Activated CD8-positive, alpha-beta T cell treated with anti-CD3 and anti-CD28 coated beads for 36 hours (primary cell): ENCODE results near the gene MED26. TPM values are rescaled to one million over a fixed set of nuclear protein-coding genes. Genes with fewer than 3 reads are reported as not detected.

Experiments used
- ATAC-seq: fragments of 200-7000 bp; cut with Tn5 transposase; one replicate; pipeline ENCODE4 v1.10.0; 2021; ENCODE audit warnings: mild to moderate bottlenecking, moderate library complexity
- CTCF ChIA-PET: fragments of 350-600 bp; sonication (Branson Sonifier 250); formaldehyde crosslinking; loops from one replicate; lab custom pipeline; 2021; ENCODE audit warnings: antibody characterized with exemption; lab: Charles Lee
- POLR2A ChIA-PET: fragments of 350-600 bp; sonication (Branson Sonifier 250); formaldehyde crosslinking; loops from one replicate; lab custom pipeline; 2021; ENCODE audit warnings: antibody characterized with exemption; lab: Charles Lee
- DNase-seq: peaks from one replicate; pipeline ENCODE4 v3.0.0-alpha.2; 2020
- H3K27ac Mint-ChIP-seq: one replicate; pipeline ENCODE4 v1.8.0; 2021; ENCODE audit warnings: mild to moderate bottlenecking, mixed read lengths
- H3K27me3 Mint-ChIP-seq: one replicate; pipeline ENCODE4 v1.8.0; 2021; ENCODE audit warnings: mixed read lengths
- H3K36me3 Mint-ChIP-seq: one replicate; pipeline ENCODE4 v1.8.0; 2021; ENCODE audit warnings: low read depth, mixed read lengths
- H3K4me1 Mint-ChIP-seq: one replicate; pipeline ENCODE4 v1.8.0; 2021; ENCODE audit warnings: low read depth, mixed read lengths
- H3K4me3 Mint-ChIP-seq: one replicate; pipeline ENCODE4 v1.8.0; 2021; ENCODE audit warnings: mild to moderate bottlenecking, moderate library complexity, mixed read lengths
- H3K9me3 Mint-ChIP-seq: one replicate; pipeline ENCODE4 v1.8.0; 2021; ENCODE audit warnings: mixed read lengths
- CTCF ChIP-seq: fragments of 200-600 bp; IDR thresholded peaks from one replicate; pipeline ENCODE4 v1.8.0; 2022; ENCODE audit warnings: antibody characterized with exemption, mild to moderate bottlenecking
- intact Hi-C: fragments of 100-400 bp; cut with micrococcal nuclease; formaldehyde crosslinking; loops from one replicate; pipeline ENCODE4 v1.10.0; 2022
- total RNA-seq, 2 experiments: library from RNA; stranded (reverse); gene quantifications; one replicate each; pipeline ENCODE4 v1.2.3, GENCODE V29; 2021

Gene MED26
- total RNA-seq, 2 experiments from 2014 or later: 14.2 to 19.3 TPM

- intact Hi-C loops: no loop called here
- H3K4me1 Mint-ChIP-seq: peaks cover 57% of the 10 kb centered on the region
- ChIA-PET CTCF (no interaction called here), POLR2A (interaction anchor here (1.3 kb wide), 1 partner anchor 48 kb away, joined by 3 read pairs; no protein-coding TSS in a partner anchor)
- no peak for TF ChIP-seq CTCF
- DNase-seq (no peak), ATAC-seq (no peak)
- H3K36me3 Mint-ChIP-seq: peaks cover 26% of the 10 kb centered on the region
- H3K9me3 Mint-ChIP-seq: no peaks in the 10 kb centered on the region
- peak overlapping the region; percentile 75 for H3K27ac Mint-ChIP-seq
- no peak overlapping the region for H3K4me3 Mint-ChIP-seq
- H3K27me3 Mint-ChIP-seq: no peaks in the 10 kb centered on the region
Observed at GRCh38 chr19:16579381-16579780, 48.6 kb downstream of the MED26 start.

- ChIA-PET POLR2A (interaction anchor here (0.7 to 9.4 kb wide), 2 partner anchors 8 to 60 kb away, joined by 3 to 84 read pairs; no protein-coding TSS in a partner anchor), CTCF (no interaction called here)
- Mint-ChIP-seq H3K4me3 (no peak overlapping the region), H3K9me3 (no peaks in the 10 kb centered on the region), H3K27ac (no peak overlapping the region), H3K4me1 (peaks cover 55% of the 10 kb centered on the region), H3K36me3 (peaks cover 35% of the 10 kb centered on the region), H3K27me3 (no peaks in the 10 kb centered on the region)
- no peak for DNase-seq
- no peak for ATAC-seq
- intact Hi-C loops: no loop called here
- no peak for TF ChIP-seq CTCF
Observed at GRCh38 chr19:16577531-16577985, 50.4 kb downstream of the MED26 start.

- no peaks in the 10 kb centered on the region for H3K27me3 Mint-ChIP-seq
- POLR2A ChIA-PET: interaction anchor here (0.7 to 9.4 kb wide), 2 partner anchors 9 to 59 kb away, joined by 3 to 84 read pairs; no protein-coding TSS in a partner anchor
- ATAC-seq (no peak), DNase-seq (no peak)
- no peak overlapping the region for H3K27ac Mint-ChIP-seq
- intact Hi-C loops: no loop called here
- H3K4me1 Mint-ChIP-seq: peaks cover 52% of the 10 kb centered on the region
- no peak for TF ChIP-seq CTCF
- CTCF ChIA-PET: no interaction called here
- peaks cover 38% of the 10 kb centered on the region for H3K36me3 Mint-ChIP-seq
- H3K4me3 Mint-ChIP-seq: no peak overlapping the region
- no peaks in the 10 kb centered on the region for H3K9me3 Mint-ChIP-seq
Observed at GRCh38 chr19:16576690-16577530, 51.1 kb downstream of the MED26 start.

GRCh38 chr19:16575861-16576689 lies 51.9 kb downstream of the MED26 start:
- DNase-seq (no peak), ATAC-seq (no peak)
- Mint-ChIP-seq H3K4me1 (peaks cover 55% of the 10 kb centered on the region), H3K4me3 (no peak overlapping the region), H3K9me3 (no peaks in the 10 kb centered on the region), H3K27me3 (no peaks in the 10 kb centered on the region), H3K36me3 (peaks cover 41% of the 10 kb centered on the region), H3K27ac (peak overlapping the region; percentile 99)
- intact Hi-C loops: no loop called here
- POLR2A ChIA-PET: interaction anchor here (1.1 to 9.4 kb wide), 2 partner anchors 10 to 40 kb away, joined by 3 to 84 read pairs; no protein-coding TSS in a partner anchor
- CTCF ChIA-PET: no interaction called here
- TF ChIP-seq CTCF: no peak
